Peyer's patch (tissue), 4 donors: ENCODE measurements around the gene OR51B6. TPM values are rescaled to one million over a fixed set of nuclear protein-coding genes. Genes with fewer than 3 reads are reported as not detected.
"Not testable (repeated sequence)": the region's sequence is repeated elsewhere in the genome, so short reads cannot be mapped to it uniquely, and the experiment has no call there.

Experiments used
- DNase-seq, 3 donors: peaks; one replicate each; pipeline ENCODE4 v3.0.0-alpha.2; 2017 to 2019
- H3K27ac ChIP-seq, 4 donors: fragments of 200-600 bp; sonication (generic); one replicate each; pipeline ENCODE4 v1.5.1; 2016 to 2019
- H3K27me3 ChIP-seq, 2 donors: fragments of 200-600 bp; sonication (generic); one replicate each; pipeline ENCODE4 v1.5.1; 2019
- H3K36me3 ChIP-seq, 3 donors: fragments of 200-600 bp; sonication (generic); one replicate each; pipeline ENCODE4 v1.5.1; 2016 to 2019
- H3K4me1 ChIP-seq, 4 donors: fragments of 200-600 bp; sonication (generic); one replicate each; pipeline ENCODE4 v1.5.1; 2016 to 2019
- H3K4me3 ChIP-seq, 4 donors: fragments of 200-600 bp; sonication (generic); 1 replicate in 3 of 4; 2 replicates in 1 of 4; pipeline ENCODE4 v1.5.1; 2016 to 2019; ENCODE audit warnings: mild to moderate bottlenecking in 1 of 4
- H3K9me3 ChIP-seq, 4 donors: fragments of 200-600 bp; sonication (generic); one replicate each; pipeline ENCODE4 v1.5.1; 2016 to 2019; ENCODE audit warnings: mild to moderate bottlenecking in 1 of 4
- CTCF ChIP-seq, 6 experiments: fragments of 450-650 bp in 4 of 6; fragments of 200-600 bp in 2 of 6; sonication (generic) in 1 of 6; IDR thresholded peaks; one replicate each; pipeline ENCODE4 v1.5.1; 2017 to 2019; ENCODE audit warnings: antibody characterized with exemption in 6 of 6, mild to moderate bottlenecking in 3 of 6, moderate library complexity in 1 of 6
- POLR2A ChIP-seq, 2 donors: fragments of 450-650 bp; IDR thresholded peaks; one replicate each; pipeline ENCODE4 v1.5.1; 2017; ENCODE audit warnings: antibody characterized with exemption in 2 of 2, mild to moderate bottlenecking in 2 of 2, moderate library complexity in 2 of 2
- total RNA-seq, 4 donors: library from RNA; depleted of rRNA; stranded (reverse); fragments of >200 nt; gene quantifications; one replicate each; pipeline ENCODE4 v1.1.0, GENCODE V29; 2016

The OR51B6 gene
- total RNA-seq, 4 donors from 2014 or later: not detected

GRCh38 chr11:5310423-5310822 is 40.9 kb upstream of the OR51B6 start:
- no peak overlapping the region for H3K4me3 ChIP-seq
- H3K27ac ChIP-seq: no peak overlapping the region
- no peak for DNase-seq
- H3K4me1 ChIP-seq: no peaks in the 10 kb centered on the region
- TF ChIP-seq CTCF (IDR thresholded peaks at IDR 0.05): no peak
- H3K9me3 ChIP-seq: no peaks in the 10 kb centered on the region
- H3K36me3 ChIP-seq: no peaks in the 10 kb centered on the region
- H3K27me3 ChIP-seq: no peaks in the 10 kb centered on the region

GRCh38 chr11:5313326-5314023 is 37.8 kb upstream of the OR51B6 start:
- H3K27me3 ChIP-seq, H3K4me1 ChIP-seq, H3K4me3 ChIP-seq, H3K9me3 ChIP-seq, H3K36me3 ChIP-seq, DNase-seq, H3K27ac ChIP-seq: not testable (repeated sequence)

- no peak for DNase-seq
- Histone ChIP-seq H3K27ac (no peak overlapping the region), H3K4me3 (no peak overlapping the region), H3K4me1 (no peaks in the 10 kb centered on the region), H3K36me3 (no peaks in the 10 kb centered on the region), H3K27me3 (no peaks in the 10 kb centered on the region), H3K9me3 (no peaks in the 10 kb centered on the region)
- TF ChIP-seq POLR2A (IDR thresholded peaks at IDR 0.05): no peak
- no peak for TF ChIP-seq CTCF (IDR thresholded peaks at IDR 0.05)
Measured at GRCh38 chr11:5317292-5317691, 34.0 kb upstream of the OR51B6 start.

- TF ChIP-seq CTCF (IDR thresholded peaks at IDR 0.05) (no peak), POLR2A (IDR thresholded peaks at IDR 0.05) (no peak)
- Histone ChIP-seq H3K4me1 (no peaks in the 10 kb centered on the region), H3K9me3 (no peaks in the 10 kb centered on the region), H3K27me3 (no peaks in the 10 kb centered on the region), H3K36me3 (no peaks in the 10 kb centered on the region), H3K4me3 (no peak within 1 kb of the TSS), H3K27ac (no peak within 1 kb of the TSS)
- DNase-seq: no peak
Measured at GRCh38 chr11:5324197-5324596, 27.1 kb upstream of the OR51B6 start, which contains the start of gene OR51B2. TSS of gene OR51B2 (minus strand) at chr11:5324297. CDS start at chr11:5324297, 0 bp downstream.

- TF ChIP-seq CTCF (IDR thresholded peaks at IDR 0.05) (no peak), POLR2A (IDR thresholded peaks at IDR 0.05) (no peak)
- H3K27me3 ChIP-seq: no peaks in the 10 kb centered on the region
- DNase-seq: no peak
- no peak overlapping the region for H3K27ac ChIP-seq
- H3K4me3 ChIP-seq: no peak overlapping the region
- no peaks in the 10 kb centered on the region for H3K36me3 ChIP-seq
- H3K9me3 ChIP-seq: no peaks in the 10 kb centered on the region
- no peaks in the 10 kb centered on the region for H3K4me1 ChIP-seq
Measured at GRCh38 chr11:5335170-5335569, 16.1 kb upstream of the OR51B6 start.

GRCh38 chr11:5336331-5336730 is 15.0 kb upstream of the OR51B6 start:
- H3K36me3 ChIP-seq: no peaks in the 10 kb centered on the region
- DNase-seq: no peak
- no peaks in the 10 kb centered on the region for H3K27me3 ChIP-seq
- H3K4me1 ChIP-seq: no peaks in the 10 kb centered on the region
- no peak overlapping the region for H3K27ac ChIP-seq
- no peak overlapping the region for H3K4me3 ChIP-seq
- no peaks in the 10 kb centered on the region for H3K9me3 ChIP-seq
- TF ChIP-seq POLR2A (IDR thresholded peaks at IDR 0.05) (no peak), CTCF (IDR thresholded peaks at IDR 0.05) (no peak)

- H3K4me3 ChIP-seq, H3K36me3 ChIP-seq, H3K4me1 ChIP-seq, H3K9me3 ChIP-seq, H3K27me3 ChIP-seq, H3K27ac ChIP-seq, DNase-seq: not testable (repeated sequence)
Measured at GRCh38 chr11:5337253-5337652, 14.1 kb upstream of the OR51B6 start.
